Measurements from ENCODE around the gene HDGFL3. TPM values are rescaled to one million over a fixed set of nuclear protein-coding genes. Genes with fewer than 3 reads are reported as not detected.
"Not testable (repeated sequence)": the region's sequence is repeated elsewhere in the genome, so short reads cannot be mapped to it uniquely, and the experiment has no call there.

The HDGFL3 gene
- total and polyA plus RNA-seq, 10 of the 15 experiments (the other 5 are each of a cell fraction or from before 2014, with no cell fraction given), result 5.6 to 40.6 (median 15.8) TPM

- FAIRE-seq; H3K4me1 ChIP-seq (ENCODE audit: control insufficient read depth, insufficient read depth, low read length): not testable (repeated sequence)
These were observed 121.6 kb downstream of the HDGFL3 start for GRCh38 chr15:83085864-83086552.

GRCh38 chr15:83085461-83085860 lies 122.2 kb downstream of the HDGFL3 start:
- RAD21 ChIA-PET (ENCODE audit: unreplicated experiment); ATAC-seq; H3K27ac ChIP-seq (ENCODE audit: control insufficient read depth, insufficient read depth); H2AFZ ChIP-seq (ENCODE audit: control insufficient read depth, low read depth, low read length); H3K79me2 ChIP-seq (ENCODE audit: control insufficient read depth, insufficient read depth, low read length); CTCF ChIA-PET; H3K9me3 ChIP-seq (replicated peaks; ENCODE audit: control insufficient read depth, insufficient read depth, low read length); H3K4me3 ChIP-seq; POLR2A ChIA-PET; intact Hi-C loops (cut with micrococcal nuclease; ENCODE audit: unreplicated experiment); H3K9ac ChIP-seq (ENCODE audit: control insufficient read depth, insufficient read depth, low read length); FAIRE-seq; H3K4me1 ChIP-seq (ENCODE audit: control insufficient read depth, insufficient read depth, low read length); in situ Hi-C loops (cut with MboI); SMC1A ChIA-PET (ENCODE audit: uncharacterized antibody, unreplicated experiment); BruUV-seq (replicated peaks); H3K4me2 ChIP-seq (ENCODE audit: control insufficient read depth, insufficient read depth); H3K27me3 ChIP-seq (replicated peaks in 1 of 2; ENCODE audit: control insufficient read depth in 2 of 2, insufficient read depth in 2 of 2, low read length in 1 of 2); H4K20me1 ChIP-seq (ENCODE audit: control insufficient read depth, insufficient read depth); DNase-seq (ENCODE audit: low read depth, low spot score); H3K36me3 ChIP-seq (ENCODE audit: control insufficient read depth in 2 of 2, insufficient read depth in 2 of 2, low read length in 1 of 2): not testable (repeated sequence)
- WGBS (ENCODE audit: insufficient coverage, insufficient replicate concordance, low lambda C conversion rate, missing lambda C conversion rate), result 57% methylated on average over 3 of the region's 3 CpGs

More at GRCh38 chr15:83085864-83086552, 121.6 kb downstream of the HDGFL3 start:
- intact Hi-C loops (cut with micrococcal nuclease; ENCODE audit: unreplicated experiment); H3K79me2 ChIP-seq (ENCODE audit: control insufficient read depth, insufficient read depth, low read length); H3K36me3 ChIP-seq (ENCODE audit: control insufficient read depth in 2 of 2, insufficient read depth in 2 of 2, low read length in 1 of 2); H3K9ac ChIP-seq (ENCODE audit: control insufficient read depth, insufficient read depth, low read length); POLR2A ChIA-PET; RAD21 ChIA-PET (ENCODE audit: unreplicated experiment); in situ Hi-C loops (cut with MboI); H3K9me3 ChIP-seq (replicated peaks; ENCODE audit: control insufficient read depth, insufficient read depth, low read length); H4K20me1 ChIP-seq (ENCODE audit: control insufficient read depth, insufficient read depth); H3K27me3 ChIP-seq (replicated peaks in 1 of 2; ENCODE audit: control insufficient read depth in 2 of 2, insufficient read depth in 2 of 2, low read length in 1 of 2); H3K27ac ChIP-seq (ENCODE audit: control insufficient read depth, insufficient read depth); DNase-seq (ENCODE audit: low read depth, low spot score); H3K4me3 ChIP-seq; H3K4me2 ChIP-seq (ENCODE audit: control insufficient read depth, insufficient read depth); ATAC-seq; BruUV-seq (replicated peaks); CTCF ChIA-PET; H2AFZ ChIP-seq (ENCODE audit: control insufficient read depth, low read depth, low read length); SMC1A ChIA-PET (ENCODE audit: uncharacterized antibody, unreplicated experiment): not testable (repeated sequence)
- 59% methylated on average over 8 of the region's 8 CpGs for WGBS (ENCODE audit: insufficient coverage, insufficient replicate concordance, low lambda C conversion rate, missing lambda C conversion rate)
